ENCODE results near the gene ARPC5.

The ARPC5 gene

DNA sequence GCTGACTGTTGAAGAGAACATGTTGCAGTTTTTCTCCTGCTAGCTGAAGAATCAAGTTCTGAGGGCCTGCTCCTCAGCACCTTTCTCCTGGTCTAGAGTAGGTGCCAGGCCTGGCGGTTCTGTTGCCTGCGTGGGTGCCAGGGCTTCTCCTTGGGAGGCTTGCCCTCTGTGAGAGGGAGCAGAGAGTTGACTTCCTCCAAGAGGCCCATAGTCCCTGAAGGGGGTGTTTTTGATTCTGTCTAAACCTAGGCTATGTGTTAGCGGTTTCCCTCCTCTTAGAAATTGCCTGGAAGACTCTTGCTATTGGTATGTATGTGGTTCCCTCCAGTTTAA lies 17.8 kb upstream of the ARPC5 start:
- Histone ChIP-seq H3K4me1 (ENCODE audit: insufficient read depth, low read length, severe bottlenecking) (no peaks in the 10 kb centered on the region), H3K9ac (ENCODE audit: low read length) (no peak overlapping the region), H3K4me2 (ENCODE audit: low read length) (no peak overlapping the region), H3K4me3 (ENCODE audit: low read depth, low read length, poor library complexity, severe bottlenecking) (no peak overlapping the region), H3K36me3 (ENCODE audit: insufficient read depth, low read length) (no peaks in the 10 kb centered on the region), H3K9me3 (ENCODE audit: low read length) (no peaks in the 10 kb centered on the region), H2AFZ (ENCODE audit: low read length) (no peak overlapping the region), H3K27me3 (ENCODE audit: insufficient read depth, low read length) (no peaks in the 10 kb centered on the region), H3F3A (ENCODE audit: insufficient read depth, low read length) (no peaks in the 10 kb centered on the region; the same call in 1 of the 2 replicates), H3K79me2 (ENCODE audit: insufficient read depth, low read length) (no peaks in the 10 kb centered on the region), H3K9me2 (ENCODE audit: low read depth, low read length) (no peaks in the 10 kb centered on the region), H4K20me1 (ENCODE audit: insufficient read depth, low read length) (no peaks in the 10 kb centered on the region), H3K27ac (ENCODE audit: low read depth, low read length, poor library complexity, severe bottlenecking) (no peak overlapping the region)
- TF ChIP-seq, protein P1, sequence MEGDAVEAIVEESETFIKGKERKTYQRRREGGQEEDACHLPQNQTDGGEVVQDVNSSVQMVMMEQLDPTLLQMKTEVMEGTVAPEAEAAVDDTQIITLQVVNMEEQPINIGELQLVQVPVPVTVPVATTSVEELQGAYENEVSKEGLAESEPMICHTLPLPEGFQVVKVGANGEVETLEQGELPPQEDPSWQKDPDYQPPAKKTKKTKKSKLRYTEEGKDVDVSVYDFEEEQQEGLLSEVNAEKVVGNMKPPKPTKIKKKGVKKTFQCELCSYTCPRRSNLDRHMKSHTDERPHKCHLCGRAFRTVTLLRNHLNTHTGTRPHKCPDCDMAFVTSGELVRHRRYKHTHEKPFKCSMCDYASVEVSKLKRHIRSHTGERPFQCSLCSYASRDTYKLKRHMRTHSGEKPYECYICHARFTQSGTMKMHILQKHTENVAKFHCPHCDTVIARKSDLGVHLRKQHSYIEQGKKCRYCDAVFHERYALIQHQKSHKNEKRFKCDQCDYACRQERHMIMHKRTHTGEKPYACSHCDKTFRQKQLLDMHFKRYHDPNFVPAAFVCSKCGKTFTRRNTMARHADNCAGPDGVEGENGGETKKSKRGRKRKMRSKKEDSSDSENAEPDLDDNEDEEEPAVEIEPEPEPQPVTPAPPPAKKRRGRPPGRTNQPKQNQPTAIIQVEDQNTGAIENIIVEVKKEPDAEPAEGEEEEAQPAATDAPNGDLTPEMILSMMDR (IDR thresholded peaks at IDR 0.05; ENCODE audit: low read length) = no peak
- TF ChIP-seq EZH2 (IDR thresholded peaks at IDR 0.05; ENCODE audit: borderline replicate concordance, low read length) = no peak

DNA sequence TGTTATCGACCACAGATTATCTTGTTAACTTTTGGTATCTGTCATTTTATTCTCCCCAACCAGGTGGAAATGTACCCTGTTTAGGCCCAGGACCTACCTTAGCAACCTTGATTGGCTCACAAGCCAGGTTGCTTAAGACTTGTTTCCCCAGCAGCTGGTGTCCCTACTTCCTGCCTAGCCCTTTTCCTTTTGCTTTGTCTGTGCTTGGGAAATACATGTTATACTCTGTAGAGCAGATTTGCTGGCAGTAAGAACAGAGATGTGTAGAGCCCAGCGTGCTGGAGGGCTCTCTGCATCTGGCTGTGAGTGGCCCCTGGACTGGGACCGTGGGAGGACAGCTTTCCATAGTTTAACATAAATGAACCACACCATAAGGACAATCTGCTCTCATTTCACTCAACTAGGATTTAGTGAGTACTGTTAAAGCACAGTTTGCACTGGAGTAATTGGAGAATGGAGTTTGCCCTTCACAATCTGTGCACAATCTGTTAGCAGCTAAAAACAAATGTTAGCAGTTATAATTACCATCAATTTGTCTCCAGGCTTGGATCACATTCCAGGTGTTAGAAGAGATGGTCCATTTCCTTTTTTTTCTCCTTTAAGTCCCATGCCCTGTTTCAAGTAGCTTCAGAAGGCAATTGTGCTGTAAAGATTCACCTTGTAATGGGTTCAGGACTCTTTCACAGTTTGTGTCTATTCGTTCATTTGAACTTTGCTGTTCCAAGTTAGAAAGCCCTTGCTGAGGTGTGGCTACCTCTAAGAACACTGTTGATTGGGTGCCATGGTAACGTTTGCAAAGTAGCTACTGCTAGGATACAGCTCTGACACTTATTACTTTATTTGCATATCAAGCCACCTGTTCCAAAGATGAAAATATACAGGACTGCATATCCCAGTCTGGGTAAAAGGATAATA lies 17.2 kb upstream of the ARPC5 start, which contains the start of gene APOBEC4:
Gene APOBEC4 (minus strand): TSS at position 770 of the 915 bp plus-strand sequence. CDS start 4,535 bp downstream, outside the sequence.
- H3K9me3 ChIP-seq (ENCODE audit: low read length) = no peaks in the 10 kb centered on the region
- H3K27ac ChIP-seq (ENCODE audit: low read depth, low read length, poor library complexity, severe bottlenecking) = no peak within 1 kb of the TSS
- H4K20me1 ChIP-seq (ENCODE audit: insufficient read depth, low read length) = no peaks in the 10 kb centered on the region
- TF ChIP-seq, protein P1 (IDR thresholded peaks at IDR 0.05; ENCODE audit: low read length) = no peak
- no peak for TF ChIP-seq EZH2 (IDR thresholded peaks at IDR 0.05; ENCODE audit: borderline replicate concordance, low read length)
- no peak within 1 kb of the TSS for H3K4me3 ChIP-seq (ENCODE audit: low read depth, low read length, poor library complexity, severe bottlenecking)
- H3F3A ChIP-seq (ENCODE audit: insufficient read depth, low read length) = no peaks in the 10 kb centered on the region; the same call in 1 of the 2 replicates
- no peaks in the 10 kb centered on the region for H3K27me3 ChIP-seq (ENCODE audit: insufficient read depth, low read length)
- H3K36me3 ChIP-seq (ENCODE audit: insufficient read depth, low read length) = no peaks in the 10 kb centered on the region
- H3K9me2 ChIP-seq (ENCODE audit: low read depth, low read length) = no peaks in the 10 kb centered on the region
- no peak within 1 kb of the TSS for H2AFZ ChIP-seq (ENCODE audit: low read length)
- no peaks in the 10 kb centered on the region for H3K79me2 ChIP-seq (ENCODE audit: insufficient read depth, low read length)
- no peak within 1 kb of the TSS for H3K9ac ChIP-seq (ENCODE audit: low read length)
- no peaks in the 10 kb centered on the region for H3K4me1 ChIP-seq (ENCODE audit: insufficient read depth, low read length, severe bottlenecking)
- no peak within 1 kb of the TSS for H3K4me2 ChIP-seq (ENCODE audit: low read length)

DNA sequence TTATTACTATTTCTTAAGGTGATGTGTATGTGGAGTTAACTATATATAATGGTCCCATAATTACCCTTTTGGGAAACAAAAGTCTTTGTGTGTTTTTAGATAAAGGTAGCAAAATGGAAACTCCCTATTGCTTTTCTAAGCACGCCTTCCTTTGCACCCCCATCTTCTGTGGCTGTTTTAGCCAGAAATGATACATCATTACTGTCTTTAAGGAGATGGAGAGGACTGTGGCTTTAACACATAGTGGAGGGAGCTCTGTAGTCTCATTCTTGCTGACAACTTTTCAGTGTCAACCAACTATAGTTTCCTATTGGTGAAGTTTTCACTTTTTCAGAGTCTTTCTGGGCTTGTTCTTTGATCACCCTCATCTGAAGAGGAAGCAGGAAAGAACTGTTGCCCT lies 16.5 kb upstream of the ARPC5 start:
- no peaks in the 10 kb centered on the region for H4K20me1 ChIP-seq (ENCODE audit: insufficient read depth, low read length)
- H3K4me3 ChIP-seq (ENCODE audit: low read depth, low read length, poor library complexity, severe bottlenecking) = no peak overlapping the region
- no peaks in the 10 kb centered on the region for H3K79me2 ChIP-seq (ENCODE audit: insufficient read depth, low read length)
- H3F3A ChIP-seq (ENCODE audit: insufficient read depth, low read length) = no peaks in the 10 kb centered on the region; the same call in 1 of the 2 replicates
- H3K9ac ChIP-seq (ENCODE audit: low read length) = no peak overlapping the region
- H3K9me3 ChIP-seq (ENCODE audit: low read length) = no peaks in the 10 kb centered on the region
- no peak overlapping the region for H3K27ac ChIP-seq (ENCODE audit: low read depth, low read length, poor library complexity, severe bottlenecking)
- H2AFZ ChIP-seq (ENCODE audit: low read length) = no peak overlapping the region
- TF ChIP-seq, protein P1 (IDR thresholded peaks at IDR 0.05; ENCODE audit: low read length) = no peak
- TF ChIP-seq EZH2 (IDR thresholded peaks at IDR 0.05; ENCODE audit: borderline replicate concordance, low read length) = no peak
- H3K9me2 ChIP-seq (ENCODE audit: low read depth, low read length) = no peaks in the 10 kb centered on the region
- H3K4me1 ChIP-seq (ENCODE audit: insufficient read depth, low read length, severe bottlenecking) = no peaks in the 10 kb centered on the region
- H3K27me3 ChIP-seq (ENCODE audit: insufficient read depth, low read length) = no peaks in the 10 kb centered on the region
- H3K36me3 ChIP-seq (ENCODE audit: insufficient read depth, low read length) = no peaks in the 10 kb centered on the region
- no peak overlapping the region for H3K4me2 ChIP-seq (ENCODE audit: low read length)

All from OCI-LY1 (cell line).